CD14-positive monocyte (primary cell): ENCODE results near the gene FKBP5. TPM values are rescaled to one million over a fixed set of nuclear protein-coding genes. Genes with fewer than 3 reads are reported as not detected.

Source experiments
- DNase-seq, 3 donors: peaks; one replicate each; pipeline ENCODE4 v3.0.0-alpha.2; 2011 to 2022
- H2AFZ ChIP-seq: 2 replicates; pipeline ENCODE4 v1.6.0; 2012; ENCODE audit warnings: mild to moderate bottlenecking, low read depth, low read length, inconsistent platforms; ENCODE audit not compliant: insufficient read depth, poor library complexity, severe bottlenecking
- H3K27ac ChIP-seq, 2 donors: 1 replicate in 1 of 2; 2 replicates in 1 of 2; pipeline ENCODE4 v1.5.1; 2012 to 2013; ENCODE audit warnings: low read length in 2 of 2, control low read depth in 1 of 2, inconsistent platforms in 1 of 2, low read depth in 1 of 2, mild to moderate bottlenecking in 1 of 2
- H3K27me3 ChIP-seq, 2 donors: one replicate each; pipeline versions ENCODE4 v1.6.0 to v1.6.1; 2011 to 2013; ENCODE audit warnings: low read length in 2 of 2; ENCODE audit not compliant: control insufficient read depth in 2 of 2, insufficient read depth in 2 of 2
- H3K36me3 ChIP-seq, 2 donors: replicated peaks in 1 of 2; 1 replicate in 1 of 2; 2 replicates in 1 of 2; pipeline versions ENCODE4 v1.5.1 to v1.6.1; 2012 to 2013; ENCODE audit warnings: low read length in 2 of 2, control low read depth in 1 of 2, inconsistent platforms in 1 of 2, mild to moderate bottlenecking in 1 of 2; ENCODE audit not compliant: insufficient read depth in 2 of 2, control insufficient read depth in 1 of 2
- H3K4me1 ChIP-seq, 2 donors: 1 replicate in 1 of 2; 2 replicates in 1 of 2; pipeline versions ENCODE4 v1.5.1 to v1.6.1; 2012 to 2013; ENCODE audit warnings: low read length in 2 of 2, control low read depth in 1 of 2, inconsistent platforms in 1 of 2, mild to moderate bottlenecking in 1 of 2, moderate library complexity in 1 of 2; ENCODE audit not compliant: insufficient read depth in 2 of 2, control insufficient read depth in 1 of 2
- H3K4me2 ChIP-seq: replicated peaks from 2 replicates; pipeline ENCODE3; 2012; ENCODE audit warnings: low read length, moderate library complexity, mild to moderate bottlenecking; ENCODE audit not compliant: poor library complexity, severe bottlenecking; ENCODE audit errors: extremely low read depth
- H3K4me3 ChIP-seq, 3 experiments: fragments of 200-600 bp in 1 of 3; sonication (generic) in 1 of 3; replicated peaks in 1 of 3; 1 replicate in 2 of 3; 2 replicates in 1 of 3; pipeline ENCODE4 v1.5.1; 2011 to 2013; ENCODE audit warnings: low read length in 3 of 3, mild to moderate bottlenecking in 3 of 3, control low read depth in 2 of 3, low read depth in 2 of 3, inconsistent platforms in 1 of 3, moderate library complexity in 1 of 3
- H3K79me2 ChIP-seq: 2 replicates; pipeline ENCODE4 v1.6.0; 2012; ENCODE audit warnings: mild to moderate bottlenecking, control low read depth, inconsistent platforms, low read length, moderate library complexity; ENCODE audit not compliant: insufficient read depth
- H3K9ac ChIP-seq: 2 replicates; pipeline ENCODE4 v1.6.0; 2017; ENCODE audit warnings: low read length, mild to moderate bottlenecking; ENCODE audit not compliant: insufficient read depth, poor library complexity, severe bottlenecking
- H3K9me3 ChIP-seq, 2 donors: replicated peaks in 1 of 2; 1 replicate in 1 of 2; 2 replicates in 1 of 2; pipeline versions ENCODE4 v1.5.1 to v1.6.1; 2012 to 2013; ENCODE audit warnings: low read length in 2 of 2, control low read depth in 1 of 2; ENCODE audit not compliant: control insufficient read depth in 1 of 2, insufficient read depth in 1 of 2
- H4K20me1 ChIP-seq: 2 replicates; pipeline ENCODE4 v1.6.0; 2012; ENCODE audit warnings: mild to moderate bottlenecking, low read length, control low read depth, moderate library complexity; ENCODE audit not compliant: insufficient read depth
- H3K27ac Mint-ChIP-seq, 7 donors: one replicate each; pipeline ENCODE4 v1.8.0; 2020; ENCODE audit warnings: mild to moderate bottlenecking in 7 of 7, mixed read lengths in 7 of 7, moderate library complexity in 6 of 7, inconsistent platforms in 2 of 7
- H3K27me3 Mint-ChIP-seq, 3 donors: one replicate each; pipeline ENCODE4 v1.8.0; 2021 to 2022; ENCODE audit warnings: low read depth in 3 of 3, mild to moderate bottlenecking in 3 of 3, mixed read lengths in 3 of 3, moderate library complexity in 3 of 3, inconsistent platforms in 1 of 3
- H3K36me3 Mint-ChIP-seq, 2 donors: one replicate each; pipeline ENCODE4 v1.8.0; 2020; ENCODE audit warnings: mixed read lengths in 2 of 2, inconsistent platforms in 1 of 2, mild to moderate bottlenecking in 1 of 2
- H3K4me1 Mint-ChIP-seq: one replicate; pipeline ENCODE4 v1.8.0; 2020; ENCODE audit warnings: mild to moderate bottlenecking, mixed read lengths
- H3K4me3 Mint-ChIP-seq, 2 donors: one replicate each; pipeline ENCODE4 v1.8.0; 2020; ENCODE audit warnings: mild to moderate bottlenecking in 2 of 2, mixed read lengths in 2 of 2, moderate library complexity in 1 of 2
- H3K9me3 Mint-ChIP-seq, 7 donors: one replicate each; pipeline ENCODE4 v1.8.0; 2020 to 2022; ENCODE audit warnings: mixed read lengths in 7 of 7, mild to moderate bottlenecking in 6 of 7, moderate library complexity in 6 of 7, inconsistent platforms in 2 of 7
- WGBS: methylation state at CpG from one replicate; pipeline ENCODE4 v1.1.5; 2013; ENCODE audit warnings: missing lambda C conversion rate; ENCODE audit not compliant: insufficient coverage; 5-methylcytosine and 5-hydroxymethylcytosine counted together
- intact Hi-C, 2 donors: fragments of 100-400 bp; cut with micrococcal nuclease; formaldehyde crosslinking; loops; one replicate each; pipeline versions ENCODE4 v1.15.0 to v1.15.1; 2023
- polyA plus RNA-seq, 3 donors: library from polyadenylated mRNA; depleted of rRNA in 1 of 3; unstranded in 2 of 3; stranded (reverse) in 1 of 3; fragments of 300-500 nt in 2 of 3; fragments of >200 nt in 1 of 3; fragmentation: Illumina TruSeq in 2 of 3; gene quantifications; 1 replicate in 2 of 3; 2 replicates in 1 of 3; pipeline ENCODE4 v1.2.3, GENCODE V29; 2012 to 2021
- TF ChIP-seq, protein P1 (sequence below): fragments of 200-600 bp; IDR thresholded peaks from one replicate; pipeline ENCODE4 v1.8.0; 2022; ENCODE audit warnings: antibody characterized with exemption, mild to moderate bottlenecking

FKBP5 gene
- polyA plus RNA-seq, 3 donors: 20.2 to 58.5 (median 56.9) TPM

DNA sequence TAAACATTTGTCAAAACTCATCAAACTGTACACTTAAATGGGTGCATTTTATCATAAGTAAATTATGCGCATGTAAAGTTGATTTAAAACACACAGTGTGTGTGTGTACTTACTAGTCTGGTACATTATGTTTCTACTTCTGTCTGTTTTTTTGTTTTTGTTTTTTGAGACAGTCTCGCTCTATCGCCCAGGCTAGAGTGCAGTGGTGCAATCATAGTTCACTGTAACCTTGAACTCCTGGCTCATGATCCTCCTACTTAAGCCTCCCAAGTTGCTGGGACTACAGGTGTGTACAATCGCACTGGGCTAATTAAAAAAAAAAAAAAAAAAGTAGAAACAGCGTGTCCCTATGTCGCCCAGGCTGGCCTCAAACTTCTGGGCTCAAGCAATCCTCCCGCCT is 23.0 kb upstream of the FKBP5 start:
- intact Hi-C loops: no loop called here
- H3K79me2 ChIP-seq: no peaks in the 10 kb centered on the region
- no peaks in the 10 kb centered on the region for H3K9me3 ChIP-seq
- peaks cover 0 to 3% of the 10 kb centered on the region in 2 donors for H3K36me3 Mint-ChIP-seq
- H3K9me3 Mint-ChIP-seq: peaks cover 0 to 2% (median 0%) of the 10 kb centered on the region in 7 donors
- H2AFZ ChIP-seq: no peak overlapping the region
- no peak overlapping the region for H3K4me2 ChIP-seq
- H3K4me3 Mint-ChIP-seq: no peak overlapping the region
- TF ChIP-seq, protein P1, sequence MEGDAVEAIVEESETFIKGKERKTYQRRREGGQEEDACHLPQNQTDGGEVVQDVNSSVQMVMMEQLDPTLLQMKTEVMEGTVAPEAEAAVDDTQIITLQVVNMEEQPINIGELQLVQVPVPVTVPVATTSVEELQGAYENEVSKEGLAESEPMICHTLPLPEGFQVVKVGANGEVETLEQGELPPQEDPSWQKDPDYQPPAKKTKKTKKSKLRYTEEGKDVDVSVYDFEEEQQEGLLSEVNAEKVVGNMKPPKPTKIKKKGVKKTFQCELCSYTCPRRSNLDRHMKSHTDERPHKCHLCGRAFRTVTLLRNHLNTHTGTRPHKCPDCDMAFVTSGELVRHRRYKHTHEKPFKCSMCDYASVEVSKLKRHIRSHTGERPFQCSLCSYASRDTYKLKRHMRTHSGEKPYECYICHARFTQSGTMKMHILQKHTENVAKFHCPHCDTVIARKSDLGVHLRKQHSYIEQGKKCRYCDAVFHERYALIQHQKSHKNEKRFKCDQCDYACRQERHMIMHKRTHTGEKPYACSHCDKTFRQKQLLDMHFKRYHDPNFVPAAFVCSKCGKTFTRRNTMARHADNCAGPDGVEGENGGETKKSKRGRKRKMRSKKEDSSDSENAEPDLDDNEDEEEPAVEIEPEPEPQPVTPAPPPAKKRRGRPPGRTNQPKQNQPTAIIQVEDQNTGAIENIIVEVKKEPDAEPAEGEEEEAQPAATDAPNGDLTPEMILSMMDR: no peak
- WGBS: no CpG with 5 or more reads among the region's 7 CpGs
- peaks cover 15% of the 10 kb centered on the region for H3K4me1 Mint-ChIP-seq
- no peak overlapping the region for H3K27ac Mint-ChIP-seq
- H3K4me3 ChIP-seq: no peak overlapping the region
- H3K4me1 ChIP-seq: peaks cover 0 to 7% of the 10 kb centered on the region in 2 donors
- no peaks in the 10 kb centered on the region for H4K20me1 ChIP-seq
- no peak for DNase-seq
- H3K9ac ChIP-seq: no peak overlapping the region
- no peaks in the 10 kb centered on the region for H3K36me3 ChIP-seq
- peaks cover 0 to 2% (median 0%) of the 10 kb centered on the region in 3 donors for H3K27me3 Mint-ChIP-seq
- no peak overlapping the region for H3K27ac ChIP-seq
- no peaks in the 10 kb centered on the region for H3K27me3 ChIP-seq

DNA sequence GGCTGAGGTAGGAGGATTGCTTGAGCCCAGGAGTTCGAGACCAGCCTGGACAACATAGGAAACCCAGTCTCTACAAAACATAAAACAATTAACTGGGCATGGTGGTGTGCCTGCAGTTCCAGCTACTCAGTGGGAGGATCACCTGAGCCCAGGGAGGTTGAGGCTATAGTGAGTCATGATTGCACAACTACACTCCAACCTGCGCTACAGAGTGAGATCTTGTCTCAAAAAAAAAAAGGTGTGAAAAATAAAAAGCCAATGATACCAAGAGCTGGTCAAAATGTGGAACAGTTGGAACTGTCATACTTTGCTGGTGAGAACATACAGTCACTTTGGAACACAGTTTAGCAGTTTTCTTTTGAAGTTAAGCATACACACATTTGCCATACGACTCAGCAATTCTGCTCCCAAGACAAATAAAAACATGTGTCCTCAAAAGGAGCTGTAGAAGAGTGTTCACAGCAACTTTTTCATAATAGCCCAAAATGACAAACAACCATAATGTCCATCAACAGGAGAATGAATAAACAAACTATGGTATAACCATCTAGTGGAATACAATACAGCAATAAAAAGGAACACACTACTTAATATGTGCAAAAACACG is 21.6 kb upstream of the FKBP5 start:
- no peaks in the 10 kb centered on the region for H3K79me2 ChIP-seq
- no peaks in the 10 kb centered on the region for H3K36me3 ChIP-seq
- H3K27me3 ChIP-seq: no peaks in the 10 kb centered on the region
- H3K27ac ChIP-seq: no peak overlapping the region
- no peak overlapping the region for H3K9ac ChIP-seq
- H3K36me3 Mint-ChIP-seq: peaks cover 0 to 3% of the 10 kb centered on the region in 2 donors
- H2AFZ ChIP-seq: no peak overlapping the region
- no peak overlapping the region for H3K4me3 Mint-ChIP-seq
- no peak for DNase-seq
- H3K9me3 ChIP-seq: no peaks in the 10 kb centered on the region
- H4K20me1 ChIP-seq: no peaks in the 10 kb centered on the region
- peaks cover 0 to 2% (median 0%) of the 10 kb centered on the region in 7 donors for H3K9me3 Mint-ChIP-seq
- TF ChIP-seq, protein P1: no peak
- H3K4me1 ChIP-seq: peaks cover 7 to 14% of the 10 kb centered on the region in 2 donors
- no peak overlapping the region for H3K4me3 ChIP-seq
- peaks cover 0 to 2% (median 0%) of the 10 kb centered on the region in 3 donors for H3K27me3 Mint-ChIP-seq
- no CpG with 5 or more reads among the region's 4 CpGs for WGBS
- H3K4me1 Mint-ChIP-seq: peaks cover 17% of the 10 kb centered on the region
- intact Hi-C loops: no loop called here
- no peak overlapping the region for H3K27ac Mint-ChIP-seq
- H3K4me2 ChIP-seq: no peak overlapping the region
